ENCODE measurements around the gene ZBTB7A.

GRCh38 chr19:4019578-4019977, 47.1 kb downstream of the ZBTB7A start:
- no peak for TF ChIP-seq POLR2A (IDR thresholded peaks at IDR 0.05)
- no peak for TF ChIP-seq CTCF (IDR thresholded peaks at IDR 0.05)
